ENCODE data around the gene UHRF1.
"Not testable (repeated sequence)": the region's sequence is repeated elsewhere in the genome, so short reads cannot be mapped to it uniquely, and the experiment has no call there.

The UHRF1 gene

GRCh38 chr19:4891066-4891465 lies 18.2 kb upstream of the UHRF1 start:
- H3K9me3 ChIP-seq = no peaks in the 10 kb centered on the region
- H3K27me3 ChIP-seq = peaks cover 0 to 21% of the 10 kb centered on the region in 2 donors
- DNase-seq = no peak
- no peak overlapping the region for H3K4me3 ChIP-seq
- H3K4me1 ChIP-seq = no peaks in the 10 kb centered on the region
- intact Hi-C loops (cut with DNase I; ENCODE audit: low total_unique reads) = no loop called here
- no peaks in the 10 kb centered on the region for H3K36me3 ChIP-seq
- H3K27ac ChIP-seq = no peak overlapping the region
- TF ChIP-seq, protein P1, sequence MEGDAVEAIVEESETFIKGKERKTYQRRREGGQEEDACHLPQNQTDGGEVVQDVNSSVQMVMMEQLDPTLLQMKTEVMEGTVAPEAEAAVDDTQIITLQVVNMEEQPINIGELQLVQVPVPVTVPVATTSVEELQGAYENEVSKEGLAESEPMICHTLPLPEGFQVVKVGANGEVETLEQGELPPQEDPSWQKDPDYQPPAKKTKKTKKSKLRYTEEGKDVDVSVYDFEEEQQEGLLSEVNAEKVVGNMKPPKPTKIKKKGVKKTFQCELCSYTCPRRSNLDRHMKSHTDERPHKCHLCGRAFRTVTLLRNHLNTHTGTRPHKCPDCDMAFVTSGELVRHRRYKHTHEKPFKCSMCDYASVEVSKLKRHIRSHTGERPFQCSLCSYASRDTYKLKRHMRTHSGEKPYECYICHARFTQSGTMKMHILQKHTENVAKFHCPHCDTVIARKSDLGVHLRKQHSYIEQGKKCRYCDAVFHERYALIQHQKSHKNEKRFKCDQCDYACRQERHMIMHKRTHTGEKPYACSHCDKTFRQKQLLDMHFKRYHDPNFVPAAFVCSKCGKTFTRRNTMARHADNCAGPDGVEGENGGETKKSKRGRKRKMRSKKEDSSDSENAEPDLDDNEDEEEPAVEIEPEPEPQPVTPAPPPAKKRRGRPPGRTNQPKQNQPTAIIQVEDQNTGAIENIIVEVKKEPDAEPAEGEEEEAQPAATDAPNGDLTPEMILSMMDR (IDR thresholded peaks at IDR 0.05) = no peak

- H3K9me3 ChIP-seq; H3K36me3 ChIP-seq; DNase-seq; intact Hi-C loops (cut with DNase I; ENCODE audit: low total_unique reads); H3K27ac ChIP-seq; H3K4me3 ChIP-seq; H3K4me1 ChIP-seq: not testable (repeated sequence)
- peaks cover 0 to 21% of the 10 kb centered on the region in 2 donors for H3K27me3 ChIP-seq
These were observed 16.3 kb upstream of the UHRF1 start for GRCh38 chr19:4892962-4893361.

DNA sequence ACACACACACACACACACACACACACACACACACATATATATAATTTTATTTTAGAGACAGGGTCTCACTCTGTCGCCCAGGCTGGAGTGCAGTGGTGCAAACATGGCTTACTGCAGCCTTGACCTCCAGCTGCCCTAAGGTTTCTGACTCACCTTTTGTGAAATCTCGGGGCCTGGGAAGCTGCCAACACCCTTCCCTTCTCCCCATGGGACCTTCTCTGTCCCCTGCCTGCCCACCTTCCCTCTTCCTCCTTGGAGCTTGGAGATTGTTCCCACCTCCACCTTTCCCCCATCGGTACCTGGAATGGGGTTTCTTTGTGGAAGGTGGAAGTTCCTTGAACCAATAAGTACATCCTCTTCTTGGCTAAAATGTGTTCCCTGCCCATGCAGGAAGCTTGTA lies 12.9 kb upstream of the UHRF1 start:
- Histone ChIP-seq H3K36me3 (no peaks in the 10 kb centered on the region), H3K4me1 (no peaks in the 10 kb centered on the region), H3K9me3 (no peaks in the 10 kb centered on the region), H3K4me3 (no peak overlapping the region), H3K27me3 (peaks cover 0 to 8% of the 10 kb centered on the region in 2 donors), H3K27ac (no peak overlapping the region)
- DNase-seq = no peak
- intact Hi-C loops (cut with DNase I; ENCODE audit: low total_unique reads) = no loop called here
- TF ChIP-seq, protein P1 (IDR thresholded peaks at IDR 0.05) = no peak

DNA sequence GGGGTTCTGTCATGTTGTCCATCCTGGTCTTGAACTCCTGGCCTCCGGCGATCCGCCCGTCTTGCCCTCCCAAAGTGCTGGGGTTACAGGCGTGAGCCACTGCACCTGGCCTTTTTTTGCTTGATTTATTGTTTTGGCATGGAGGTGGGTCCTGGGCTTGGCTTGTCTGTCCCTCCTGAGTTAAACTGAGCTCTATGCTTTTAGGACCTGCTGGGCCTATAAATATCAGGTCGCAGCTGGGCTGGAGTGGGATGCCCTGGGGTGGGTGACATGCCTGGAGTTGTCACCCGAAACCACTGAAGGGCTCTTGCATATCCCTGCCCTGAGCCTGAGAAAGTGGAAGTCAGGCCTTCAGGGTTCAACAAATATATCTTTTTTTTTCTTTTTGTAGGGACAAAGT lies 12.2 kb upstream of the UHRF1 start:
- intact Hi-C loops (cut with DNase I; ENCODE audit: low total_unique reads) = no loop called here
- Histone ChIP-seq H3K27me3 (peaks cover 0 to 2% of the 10 kb centered on the region in 2 donors), H3K36me3 (no peaks in the 10 kb centered on the region), H3K27ac (no peak overlapping the region), H3K4me1 (no peaks in the 10 kb centered on the region), H3K9me3 (no peaks in the 10 kb centered on the region), H3K4me3 (no peak overlapping the region)
- no peak for DNase-seq
- TF ChIP-seq, protein P1 (IDR thresholded peaks at IDR 0.05) = no peak

- DNase-seq; intact Hi-C loops (cut with DNase I; ENCODE audit: low total_unique reads); H3K27ac ChIP-seq; H3K36me3 ChIP-seq; H3K27me3 ChIP-seq; H3K4me1 ChIP-seq; H3K9me3 ChIP-seq; H3K4me3 ChIP-seq: not testable (repeated sequence)
These were observed 8.4 kb upstream of the UHRF1 start for GRCh38 chr19:4900879-4901278.

DNA sequence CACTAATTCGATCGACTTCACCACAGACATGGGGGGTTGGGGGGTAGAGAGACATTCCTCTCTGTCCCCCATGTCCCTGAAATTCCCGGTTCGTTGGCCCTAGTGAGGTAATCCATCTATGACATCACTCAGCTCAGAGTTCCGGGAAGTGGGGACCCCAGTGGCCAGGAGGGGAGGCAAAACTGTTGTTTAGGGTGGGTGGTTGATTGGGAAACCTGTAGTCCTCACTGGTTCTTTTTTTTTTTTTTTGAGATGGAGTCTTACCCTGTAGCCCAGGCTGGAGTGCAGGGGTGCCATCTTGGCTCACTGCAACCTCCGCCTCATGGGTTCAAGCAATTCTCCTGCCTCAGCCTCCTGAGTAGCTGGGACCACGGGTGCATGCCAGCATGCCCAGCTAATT lies 6.5 kb upstream of the UHRF1 start, which contains the start of gene ARRDC5:
Gene ARRDC5, minus strand, starts transcription at position 101 of the 400 bp plus-strand sequence. Its CDS starts 71 bp downstream, at position 30.
- Histone ChIP-seq H3K27me3 (peaks cover 0 to 3% of the 10 kb centered on the region in 2 donors), H3K4me1 (no peaks in the 10 kb centered on the region), H3K27ac (no peak within 1 kb of the TSS), H3K36me3 (no peaks in the 10 kb centered on the region), H3K9me3 (no peaks in the 10 kb centered on the region), H3K4me3 (no peak within 1 kb of the TSS)
- intact Hi-C loops (cut with DNase I; ENCODE audit: low total_unique reads) = no loop called here
- TF ChIP-seq, protein P1 (IDR thresholded peaks at IDR 0.05) = no peak
- no peak for DNase-seq

DNA sequence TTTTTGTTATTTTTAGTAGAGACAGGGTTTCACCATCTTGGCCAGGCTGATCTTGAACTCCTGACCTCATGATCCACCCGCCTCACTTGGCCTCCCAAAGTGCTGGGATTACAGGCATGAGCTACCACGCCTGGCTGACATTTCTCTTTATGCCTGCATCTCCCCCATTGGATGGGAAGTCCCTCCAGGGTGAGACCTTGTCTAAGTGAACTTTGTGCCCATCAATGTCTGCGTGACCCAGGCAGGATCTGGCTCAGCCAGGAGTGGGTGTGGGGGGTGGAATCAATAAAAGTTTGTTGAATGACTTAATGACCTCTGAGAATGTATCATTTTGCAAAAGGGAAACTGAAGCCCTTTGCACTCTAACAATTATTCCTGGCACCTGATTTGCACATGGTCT lies 4.8 kb upstream of the UHRF1 start:
- peaks cover 0 to 18% of the 10 kb centered on the region in 2 donors for H3K27me3 ChIP-seq
- no peaks in the 10 kb centered on the region for H3K9me3 ChIP-seq
- H3K36me3 ChIP-seq = no peaks in the 10 kb centered on the region
- H3K27ac ChIP-seq = no peak overlapping the region
- no peak for DNase-seq
- H3K4me3 ChIP-seq = no peak overlapping the region
- intact Hi-C loops (cut with DNase I; ENCODE audit: low total_unique reads) = no loop called here
- TF ChIP-seq, protein P1 (IDR thresholded peaks at IDR 0.05) = no peak
- H3K4me1 ChIP-seq = peaks cover 0 to 8% (median 6%) of the 10 kb centered on the region in 4 donors
